ENCODE results near the gene CA12.
"Not testable (repeated sequence)": the region's sequence is repeated elsewhere in the genome, so short reads cannot be mapped to it uniquely, and the experiment has no call there.

DNA sequence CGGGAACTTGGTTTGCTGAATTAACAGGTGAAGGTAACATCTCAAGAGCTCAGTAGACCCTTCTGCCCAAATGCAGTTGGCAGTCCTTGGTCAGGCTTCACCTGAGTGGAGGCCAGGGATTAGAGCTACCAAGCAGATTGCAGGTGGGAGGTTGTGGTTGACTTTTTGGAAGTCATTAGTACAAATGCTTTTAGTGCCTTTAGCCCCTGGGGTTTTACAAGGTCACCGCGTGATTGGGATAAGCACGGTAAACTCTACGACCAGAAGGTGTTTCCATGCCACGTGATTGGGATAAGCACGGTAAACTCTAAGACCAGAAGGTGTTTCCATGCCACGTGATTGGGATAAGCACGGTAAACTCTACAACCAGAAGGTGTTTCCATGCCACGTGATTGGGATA lies 61.2 kb downstream of the CA12 start:
- TF ChIP-seq SOX6 (IDR thresholded peaks at IDR 0.05); YY1 (IDR thresholded peaks at IDR 0.05; ENCODE audit: borderline replicate concordance in 1 of 3, control insufficient read depth in 1 of 3, extremely low read depth in 1 of 3, insufficient read depth in 3 of 3, insufficient read length in 1 of 3, insufficient replicate concordance in 2 of 3, low read depth in 1 of 3, low read length in 2 of 3); POLR2AphosphoS5 (IDR thresholded peaks at IDR 0.05; ENCODE audit: control insufficient read depth, insufficient read depth, low read depth, low read length); HMG20B (CRISPR knock-in tag; IDR thresholded peaks at IDR 0.05); PHB2 (IDR thresholded peaks at IDR 0.05; ENCODE audit: low read depth); CEBPB (tag; IDR thresholded peaks at IDR 0.05); CTCF (IDR thresholded peaks at IDR 0.05 in 2 of 3, conservative IDR thresholded peaks at IDR 0.05 in 1 of 3; ENCODE audit: insufficient read depth in 2 of 3, low read depth in 1 of 3, low read length in 3 of 3); FOXM1 (IDR thresholded peaks at IDR 0.05; ENCODE audit: low read depth); FOXM1 (CRISPR knock-in tag; IDR thresholded peaks at IDR 0.05; ENCODE audit: low read depth); POLR2A (conservative IDR thresholded peaks at IDR 0.05); CHD2 (IDR thresholded peaks at IDR 0.05; ENCODE audit: low read depth, low read length); ID3 (CRISPR knock-in tag; IDR thresholded peaks at IDR 0.05); ID3 (tag; IDR thresholded peaks at IDR 0.05); HMGXB4 (CRISPR knock-in tag; IDR thresholded peaks at IDR 0.05): not testable (repeated sequence)
